ENCODE results near the gene STPG4. TPM values are rescaled to one million over a fixed set of nuclear protein-coding genes. Genes with fewer than 3 reads are reported as not detected.

STPG4 gene
- total RNA-seq, 4 donors from 2014 or later, result 1.4 to 4.1 TPM; not detected in 2

DNA sequence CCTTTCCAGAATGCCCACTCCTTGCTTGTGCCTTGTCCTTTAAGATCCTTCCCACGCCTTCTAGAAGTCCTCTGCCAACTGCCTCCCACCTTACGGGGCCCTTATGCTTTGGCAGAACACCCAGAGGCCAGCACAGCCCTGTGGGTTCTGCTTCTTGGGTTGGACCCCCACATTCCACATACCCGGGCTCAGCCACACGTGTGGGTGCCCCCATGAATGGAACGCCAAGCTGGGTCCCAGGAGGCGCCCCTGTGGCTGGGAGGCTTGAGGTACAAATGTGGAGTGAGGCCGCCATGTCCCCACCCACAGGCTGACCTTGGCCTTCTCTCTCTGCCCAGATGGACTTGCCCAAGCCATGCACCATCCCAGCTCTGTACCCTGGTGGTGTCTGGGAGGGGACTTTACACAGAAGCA, 74.2 kb downstream of the STPG4 start:
- no peak for DNase-seq (ENCODE audit: low spot score in 2 of 2)
- WGBS, 2 donors, result 82 to 95% methylated on average over 7 of the region's 7 CpGs
- H3K4me3 ChIP-seq (ENCODE audit: low read depth, poor library complexity, severe bottlenecking), result no peak overlapping the region
- intact Hi-C loops (cut with DNase I; ENCODE audit: low total_unique reads), result no loop called here
- TF ChIP-seq, protein P1, sequence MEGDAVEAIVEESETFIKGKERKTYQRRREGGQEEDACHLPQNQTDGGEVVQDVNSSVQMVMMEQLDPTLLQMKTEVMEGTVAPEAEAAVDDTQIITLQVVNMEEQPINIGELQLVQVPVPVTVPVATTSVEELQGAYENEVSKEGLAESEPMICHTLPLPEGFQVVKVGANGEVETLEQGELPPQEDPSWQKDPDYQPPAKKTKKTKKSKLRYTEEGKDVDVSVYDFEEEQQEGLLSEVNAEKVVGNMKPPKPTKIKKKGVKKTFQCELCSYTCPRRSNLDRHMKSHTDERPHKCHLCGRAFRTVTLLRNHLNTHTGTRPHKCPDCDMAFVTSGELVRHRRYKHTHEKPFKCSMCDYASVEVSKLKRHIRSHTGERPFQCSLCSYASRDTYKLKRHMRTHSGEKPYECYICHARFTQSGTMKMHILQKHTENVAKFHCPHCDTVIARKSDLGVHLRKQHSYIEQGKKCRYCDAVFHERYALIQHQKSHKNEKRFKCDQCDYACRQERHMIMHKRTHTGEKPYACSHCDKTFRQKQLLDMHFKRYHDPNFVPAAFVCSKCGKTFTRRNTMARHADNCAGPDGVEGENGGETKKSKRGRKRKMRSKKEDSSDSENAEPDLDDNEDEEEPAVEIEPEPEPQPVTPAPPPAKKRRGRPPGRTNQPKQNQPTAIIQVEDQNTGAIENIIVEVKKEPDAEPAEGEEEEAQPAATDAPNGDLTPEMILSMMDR (IDR thresholded peaks at IDR 0.05), result no peak
- no peak for TF ChIP-seq POLR2A (IDR thresholded peaks at IDR 0.05)

GRCh38 chr2:47079515-47080412, 75.3 kb downstream of the STPG4 start:
- H3K4me3 ChIP-seq (ENCODE audit: low read depth, poor library complexity, severe bottlenecking), result no peak overlapping the region
- no peak for TF ChIP-seq POLR2A (IDR thresholded peaks at IDR 0.05)
- TF ChIP-seq, protein P1 (IDR thresholded peaks at IDR 0.05), result no peak
- intact Hi-C loops (cut with DNase I; ENCODE audit: low total_unique reads), result no loop called here
- no peak for DNase-seq (ENCODE audit: low spot score in 2 of 2)
- 28 to 71% methylated on average over 10 of the region's 11 CpGs for WGBS, 2 donors

DNA sequence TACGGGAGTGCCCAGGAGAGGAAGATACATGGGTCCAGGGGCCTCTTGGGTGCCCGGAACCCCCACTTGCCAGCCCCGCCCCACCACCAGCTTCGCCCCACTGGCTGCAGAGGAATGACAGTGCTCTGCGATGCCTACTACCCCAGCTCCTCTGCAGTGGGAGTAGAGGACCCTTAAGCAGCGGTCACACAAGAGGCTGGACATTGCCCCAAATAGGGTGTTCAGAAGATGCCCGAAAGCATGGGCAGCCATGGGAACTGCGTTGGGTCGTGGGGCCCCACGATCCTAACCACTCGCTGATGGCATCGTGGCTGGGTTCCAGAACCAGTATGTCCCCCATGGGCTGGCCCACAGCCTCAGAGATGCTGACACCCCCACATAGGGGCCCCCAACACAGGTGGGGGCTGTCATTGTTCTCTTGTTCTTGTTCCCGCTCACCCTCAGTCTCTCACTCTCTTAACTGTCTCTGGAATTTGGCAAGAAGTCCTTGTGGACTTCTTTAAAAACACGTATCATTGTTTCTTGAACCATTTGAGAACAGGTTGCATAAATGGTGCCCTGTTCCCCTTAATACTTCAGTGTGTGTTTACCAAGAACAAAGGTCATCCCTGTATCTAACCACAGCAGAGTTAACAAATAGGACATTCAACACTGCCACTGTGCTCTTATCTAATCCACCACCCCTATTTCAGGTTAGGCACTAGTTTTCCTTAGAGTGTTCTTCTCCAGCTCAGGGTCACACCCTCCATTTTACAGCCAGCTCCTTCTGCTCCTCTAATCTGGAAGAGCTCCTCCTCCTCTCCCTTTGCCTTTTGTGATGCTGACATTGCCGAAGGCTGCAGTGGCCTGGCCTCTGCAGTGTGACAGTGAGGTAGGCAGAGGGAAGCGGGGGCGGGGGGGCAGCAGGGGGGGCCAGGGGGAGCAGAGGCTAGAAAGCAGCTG, 76.3 kb downstream of the STPG4 start:
- H3K4me3 ChIP-seq (ENCODE audit: low read depth, poor library complexity, severe bottlenecking), result no peak overlapping the region
- 80% methylated on average over 14 to 17 of the region's 17 CpGs for WGBS, 2 donors
- intact Hi-C loops (cut with DNase I; ENCODE audit: low total_unique reads), result no loop called here
- no peak for DNase-seq (ENCODE audit: low spot score in 2 of 2)
- no peak for TF ChIP-seq POLR2A (IDR thresholded peaks at IDR 0.05)
- TF ChIP-seq, protein P1 (IDR thresholded peaks at IDR 0.05), result no peak

DNA sequence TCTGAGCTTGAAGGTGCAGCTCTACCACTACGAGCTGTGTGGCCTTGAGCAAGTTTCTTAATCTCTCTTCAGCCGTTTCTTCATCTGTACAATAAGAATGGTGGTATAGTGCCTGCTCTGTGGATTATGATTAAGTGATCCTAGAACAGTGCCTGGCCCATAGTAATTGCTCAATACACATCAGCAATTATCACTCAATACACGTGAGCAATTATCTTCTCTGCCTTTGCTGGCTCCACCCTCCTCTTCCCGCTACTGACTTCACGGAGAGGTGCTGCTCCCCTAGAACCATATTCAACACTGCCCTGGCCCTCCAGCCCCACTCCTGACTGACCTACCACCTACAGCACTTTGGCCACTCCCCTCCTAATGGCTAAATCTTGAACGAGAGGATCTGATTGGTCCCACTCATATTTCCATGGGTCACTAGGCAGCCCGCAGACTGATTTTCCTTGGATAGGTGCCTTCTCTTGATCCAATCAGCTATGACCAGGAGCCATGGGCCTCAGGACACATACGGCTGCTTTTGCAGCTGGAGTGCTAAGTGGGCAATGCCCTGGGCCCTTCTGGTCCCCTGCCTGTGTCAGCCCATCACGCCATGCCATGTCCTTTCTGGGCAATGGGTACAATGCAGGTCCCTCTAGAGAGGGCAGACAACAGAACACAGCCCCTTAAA, 77.5 kb downstream of the STPG4 start:
- TF ChIP-seq, protein P1 (IDR thresholded peaks at IDR 0.05), result no peak
- no peak for TF ChIP-seq POLR2A (IDR thresholded peaks at IDR 0.05)
- intact Hi-C loops (cut with DNase I; ENCODE audit: low total_unique reads), result no loop called here
- WGBS, 2 donors, result 75 to 81% methylated on average over 9 of the region's 9 CpGs

GRCh38 chr2:47076586-47077441, 78.3 kb downstream of the STPG4 start:
- 64 to 66% methylated on average over 12 of the region's 12 CpGs for WGBS, 2 donors

More for the DNA sequence above, 77.5 kb downstream of the STPG4 start:
- H3K4me3 ChIP-seq (ENCODE audit: low read depth, poor library complexity, severe bottlenecking), result no peak overlapping the region
- no peak for DNase-seq (ENCODE audit: low spot score in 2 of 2)

More at GRCh38 chr2:47076586-47077441, 78.3 kb downstream of the STPG4 start:
- TF ChIP-seq, protein P1 (IDR thresholded peaks at IDR 0.05), result no peak
- TF ChIP-seq POLR2A (IDR thresholded peaks at IDR 0.05), result no peak
- DNase-seq (ENCODE audit: low spot score in 2 of 2), result no peak
- intact Hi-C loops (cut with DNase I; ENCODE audit: low total_unique reads), result no loop called here
- H3K4me3 ChIP-seq (ENCODE audit: low read depth, poor library complexity, severe bottlenecking), result no peak overlapping the region

All from lower leg skin (tissue), 4 donors.